Activated B cell treated with CpG ODN at 0.5 μM for 24 hours (primary cell): ENCODE measurements around the gene TSR3. TPM values are rescaled to one million over a fixed set of nuclear protein-coding genes. Genes with fewer than 3 reads are reported as not detected.
"Not testable (repeated sequence)": the region's sequence is repeated elsewhere in the genome, so short reads cannot be mapped to it uniquely, and the experiment has no call there.

Source experiments
- ATAC-seq: fragments of 200-7000 bp; cut with Tn5 transposase; one replicate; pipeline ENCODE4 v1.10.0; 2021; ENCODE audit warnings: low read depth, mild to moderate bottlenecking, moderate library complexity
- CTCF ChIA-PET: fragments of 350-600 bp; sonication (Branson Sonifier 250); formaldehyde crosslinking; loops from one replicate; lab custom pipeline; 2021; ENCODE audit warnings: antibody characterized with exemption; lab: Charles Lee
- POLR2A ChIA-PET: fragments of 350-600 bp; sonication (Branson Sonifier 250); formaldehyde crosslinking; loops from one replicate; lab custom pipeline; 2021; ENCODE audit warnings: antibody characterized with exemption; lab: Charles Lee
- DNase-seq: peaks from one replicate; pipeline ENCODE4 v3.0.0; 2022
- H3K27ac Mint-ChIP-seq: one replicate; pipeline ENCODE4 v1.8.0; 2020; ENCODE audit warnings: mixed read lengths
- H3K27me3 Mint-ChIP-seq: one replicate; pipeline ENCODE4 v1.8.0; 2021; ENCODE audit warnings: mixed read lengths
- H3K36me3 Mint-ChIP-seq: one replicate; pipeline ENCODE4 v1.8.0; 2021; ENCODE audit warnings: low read depth, mixed read lengths
- H3K4me1 Mint-ChIP-seq: one replicate; pipeline ENCODE4 v1.8.0; 2021; ENCODE audit warnings: mixed read lengths
- H3K4me3 Mint-ChIP-seq: one replicate; pipeline ENCODE4 v1.8.0; 2020; ENCODE audit warnings: mild to moderate bottlenecking, mixed read lengths
- H3K9me3 Mint-ChIP-seq: one replicate; pipeline ENCODE4 v1.8.0; 2020; ENCODE audit warnings: mixed read lengths
- intact Hi-C: fragments of 100-400 bp; cut with micrococcal nuclease; formaldehyde crosslinking; loops from one replicate; pipeline ENCODE4 v1.15.1; 2024
- total RNA-seq: library from RNA; stranded (reverse); gene quantifications from 2 replicates; pipeline ENCODE4 v1.2.3, GENCODE V29; 2022
- TF ChIP-seq, protein P1 (sequence below): fragments of 200-600 bp; IDR thresholded peaks from one replicate; pipeline ENCODE4 v1.8.0; 2022; ENCODE audit warnings: antibody characterized with exemption, mild to moderate bottlenecking

TSR3 gene
- total RNA-seq, 1 donor from 2014 or later, result 45.3 TPM

DNA sequence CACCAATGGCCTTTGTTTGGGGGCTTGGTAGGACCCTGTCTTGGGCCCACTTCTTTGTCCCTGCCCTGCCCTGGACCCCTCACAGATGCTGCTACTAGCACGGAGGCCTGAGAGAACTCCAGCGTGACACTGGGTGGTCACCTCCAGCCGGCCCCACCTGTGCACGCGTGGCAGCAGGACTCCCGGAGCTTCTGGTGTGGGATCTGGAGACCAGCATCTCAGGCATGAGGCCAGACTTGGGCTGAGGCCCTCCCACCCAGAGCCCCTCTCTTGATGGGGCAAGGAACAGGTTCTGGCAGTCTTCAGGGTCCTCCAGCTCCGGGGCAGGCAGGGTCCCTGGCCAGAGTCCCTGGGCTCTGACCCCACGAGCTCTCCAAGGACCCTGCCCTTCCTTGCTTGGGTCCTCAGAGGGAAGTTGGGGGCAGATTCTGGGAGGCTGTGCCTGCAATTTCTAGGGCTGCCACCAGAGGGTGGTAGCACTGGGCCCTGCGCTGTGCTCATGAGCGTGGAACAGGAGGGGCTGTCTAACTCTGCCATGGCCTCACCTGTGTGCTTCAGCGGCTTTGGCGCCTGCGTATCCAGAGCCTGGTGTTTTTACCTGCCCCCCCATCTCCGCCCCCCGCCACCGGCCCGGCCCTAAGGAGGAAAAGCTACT, 21.3 kb downstream of the TSR3 start:
- Mint-ChIP-seq H3K4me1 (peaks cover 32% of the 10 kb centered on the region), H3K27me3 (peaks cover 7% of the 10 kb centered on the region), H3K9me3 (no peaks in the 10 kb centered on the region), H3K27ac (no peak overlapping the region), H3K4me3 (no peak overlapping the region), H3K36me3 (peaks cover 8% of the 10 kb centered on the region)
- TF ChIP-seq, protein P1, sequence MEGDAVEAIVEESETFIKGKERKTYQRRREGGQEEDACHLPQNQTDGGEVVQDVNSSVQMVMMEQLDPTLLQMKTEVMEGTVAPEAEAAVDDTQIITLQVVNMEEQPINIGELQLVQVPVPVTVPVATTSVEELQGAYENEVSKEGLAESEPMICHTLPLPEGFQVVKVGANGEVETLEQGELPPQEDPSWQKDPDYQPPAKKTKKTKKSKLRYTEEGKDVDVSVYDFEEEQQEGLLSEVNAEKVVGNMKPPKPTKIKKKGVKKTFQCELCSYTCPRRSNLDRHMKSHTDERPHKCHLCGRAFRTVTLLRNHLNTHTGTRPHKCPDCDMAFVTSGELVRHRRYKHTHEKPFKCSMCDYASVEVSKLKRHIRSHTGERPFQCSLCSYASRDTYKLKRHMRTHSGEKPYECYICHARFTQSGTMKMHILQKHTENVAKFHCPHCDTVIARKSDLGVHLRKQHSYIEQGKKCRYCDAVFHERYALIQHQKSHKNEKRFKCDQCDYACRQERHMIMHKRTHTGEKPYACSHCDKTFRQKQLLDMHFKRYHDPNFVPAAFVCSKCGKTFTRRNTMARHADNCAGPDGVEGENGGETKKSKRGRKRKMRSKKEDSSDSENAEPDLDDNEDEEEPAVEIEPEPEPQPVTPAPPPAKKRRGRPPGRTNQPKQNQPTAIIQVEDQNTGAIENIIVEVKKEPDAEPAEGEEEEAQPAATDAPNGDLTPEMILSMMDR, result no peak
- DNase-seq, result no peak
- CTCF ChIA-PET, result no interaction called here
- ATAC-seq, result no peak
- POLR2A ChIA-PET, result interaction anchor here (1.0 to 3.9 kb wide), 3 partner anchors 12 to 21 kb away, joined by 4 to 26 read pairs (median 17); partner anchors contain the start of gene UBE2I
- intact Hi-C loops, result no loop called here

DNA sequence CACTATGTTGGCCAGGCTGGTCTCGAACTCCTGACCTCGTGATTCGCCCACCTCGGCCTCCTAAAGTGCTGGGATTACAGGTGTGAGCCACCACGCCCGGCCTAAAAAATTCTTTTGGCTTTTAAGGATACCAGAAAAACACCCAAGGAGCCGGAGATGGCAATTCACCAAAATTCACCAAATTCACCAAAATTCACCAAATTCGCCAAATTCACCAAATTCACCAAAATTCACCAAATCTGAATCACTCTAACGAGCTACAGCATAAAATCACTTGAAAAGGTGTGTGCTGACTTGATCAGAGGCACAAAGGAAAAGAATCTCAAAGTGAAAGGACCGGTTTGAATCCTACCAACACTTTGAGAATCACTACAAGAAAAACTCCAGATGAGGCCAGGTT, 22.7 kb downstream of the TSR3 start:
- H3K27ac Mint-ChIP-seq, result peak overlapping the region; percentile 18
- ATAC-seq, result not testable (repeated sequence)

DNA sequence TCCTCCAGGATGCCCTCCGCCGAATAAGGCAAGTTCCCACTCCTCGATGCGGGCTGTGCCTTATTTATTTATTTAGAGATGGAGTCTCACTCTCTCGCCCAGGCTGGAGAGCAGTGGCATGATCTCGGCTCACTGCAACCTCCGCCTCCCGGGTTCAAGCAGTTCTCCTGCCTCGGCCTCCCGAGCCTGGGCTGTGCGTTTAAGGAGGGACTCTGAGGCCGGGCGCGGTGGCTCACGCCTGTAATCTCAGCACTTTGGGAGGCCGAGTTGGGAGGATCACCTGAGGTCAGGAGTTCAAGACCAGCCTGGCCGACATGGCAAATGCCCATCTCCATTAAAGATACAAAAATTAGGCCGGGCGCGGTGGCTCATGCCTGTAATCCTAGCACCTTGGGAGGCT, 23.5 kb downstream of the TSR3 start:
- H3K9me3 Mint-ChIP-seq, ATAC-seq, H3K27ac Mint-ChIP-seq, intact Hi-C loops, CTCF ChIA-PET, POLR2A ChIA-PET, DNase-seq, H3K4me3 Mint-ChIP-seq, H3K27me3 Mint-ChIP-seq: not testable (repeated sequence)
- peaks cover 24% of the 10 kb centered on the region for H3K4me1 Mint-ChIP-seq
- H3K36me3 Mint-ChIP-seq, result peaks cover 27% of the 10 kb centered on the region

More for the DNA sequence above, 22.7 kb downstream of the TSR3 start:
- Mint-ChIP-seq H3K36me3 (peaks cover 20% of the 10 kb centered on the region), H3K4me1 (peaks cover 24% of the 10 kb centered on the region)
- intact Hi-C loops, POLR2A ChIA-PET, H3K4me3 Mint-ChIP-seq, H3K9me3 Mint-ChIP-seq, DNase-seq, H3K27me3 Mint-ChIP-seq: not testable (repeated sequence)
- CTCF ChIA-PET, result interaction anchor here (1.2 kb wide), 1 partner anchor 13 kb away, joined by 3 read pairs; no protein-coding TSS in a partner anchor

DNA sequence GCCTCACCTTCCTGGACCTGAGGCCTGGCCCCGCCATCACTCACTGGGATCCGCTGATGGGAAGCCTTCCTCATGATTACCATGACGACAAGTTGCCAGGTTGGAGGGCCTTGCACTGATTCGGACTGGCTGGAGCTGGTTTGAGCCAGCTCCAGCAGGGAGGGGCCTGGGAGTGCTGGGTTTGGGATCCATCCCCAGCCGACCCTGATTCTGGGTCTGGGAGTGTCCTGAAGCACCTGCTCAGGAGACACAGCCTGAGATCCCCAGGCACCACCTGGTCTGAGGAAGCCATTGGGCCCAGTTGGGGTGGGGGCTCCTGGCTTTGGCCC, 24.1 kb downstream of the TSR3 start:
- TF ChIP-seq, protein P1, result no peak
- Mint-ChIP-seq H3K27ac (no peak overlapping the region), H3K27me3 (peaks cover 4% of the 10 kb centered on the region), H3K9me3 (no peaks in the 10 kb centered on the region), H3K36me3 (peaks cover 27% of the 10 kb centered on the region), H3K4me3 (no peak overlapping the region), H3K4me1 (peaks cover 21% of the 10 kb centered on the region)
- ChIA-PET CTCF (no interaction called here), POLR2A (no interaction called here)
- intact Hi-C loops, result loop anchor here (2.0 kb wide), 1 partner anchor 17 kb away; no protein-coding TSS in a partner anchor
- ATAC-seq (no peak), DNase-seq (no peak)

DNA sequence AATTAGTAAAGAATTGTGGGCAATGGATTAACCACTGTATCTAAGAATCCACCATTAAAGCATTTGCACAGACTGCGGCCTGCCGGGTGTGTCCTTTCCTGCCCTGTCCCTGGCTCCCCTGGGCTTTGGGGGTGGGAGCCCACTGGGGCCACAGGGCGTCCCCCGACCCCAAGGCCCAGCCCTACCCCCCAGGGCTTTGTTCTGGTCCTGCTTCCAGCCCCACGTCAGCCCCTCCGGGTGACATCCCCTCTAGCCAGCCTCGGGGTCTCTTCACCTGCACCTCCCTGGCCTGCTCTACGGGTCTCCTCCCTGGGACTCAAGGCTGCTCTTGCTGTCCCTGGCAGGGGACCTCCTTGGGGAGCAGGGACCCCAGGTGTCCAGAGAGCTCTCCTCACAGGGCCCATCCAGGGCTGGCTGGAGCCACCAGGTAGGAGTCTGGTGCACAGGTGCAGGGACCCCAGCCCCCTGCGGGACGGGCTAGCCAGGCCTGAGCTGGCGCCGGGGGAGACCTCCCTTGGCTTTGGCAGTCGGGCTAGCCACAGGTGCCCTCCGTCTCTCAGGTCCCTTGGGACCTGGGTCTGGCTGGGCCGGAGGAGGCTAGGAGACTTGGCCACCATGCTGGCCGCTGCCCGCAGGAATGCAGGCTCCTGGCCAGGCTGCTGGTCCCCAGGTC, 24.6 kb downstream of the TSR3 start:
- H3K9me3 Mint-ChIP-seq, result no peaks in the 10 kb centered on the region
- H3K36me3 Mint-ChIP-seq, result peaks cover 28% of the 10 kb centered on the region
- no peak overlapping the region for H3K4me3 Mint-ChIP-seq
- DNase-seq (no peak), ATAC-seq (no peak)
- intact Hi-C loops, result loop anchor here (2.0 kb wide), 1 partner anchor 16 kb away; no protein-coding TSS in a partner anchor
- CTCF ChIA-PET, result no interaction called here
- H3K27ac Mint-ChIP-seq, result peak overlapping the region; percentile 77
- H3K4me1 Mint-ChIP-seq, result peaks cover 16% of the 10 kb centered on the region
- TF ChIP-seq, protein P1, result no peak
- no peaks in the 10 kb centered on the region for H3K27me3 Mint-ChIP-seq
- POLR2A ChIA-PET, result interaction anchor here (0.5 to 1.4 kb wide), 5 partner anchors 18 to 703 kb away, joined by 3 to 13 read pairs (median 4); partner anchors contain the start of genes GFER and UBE2I

DNA sequence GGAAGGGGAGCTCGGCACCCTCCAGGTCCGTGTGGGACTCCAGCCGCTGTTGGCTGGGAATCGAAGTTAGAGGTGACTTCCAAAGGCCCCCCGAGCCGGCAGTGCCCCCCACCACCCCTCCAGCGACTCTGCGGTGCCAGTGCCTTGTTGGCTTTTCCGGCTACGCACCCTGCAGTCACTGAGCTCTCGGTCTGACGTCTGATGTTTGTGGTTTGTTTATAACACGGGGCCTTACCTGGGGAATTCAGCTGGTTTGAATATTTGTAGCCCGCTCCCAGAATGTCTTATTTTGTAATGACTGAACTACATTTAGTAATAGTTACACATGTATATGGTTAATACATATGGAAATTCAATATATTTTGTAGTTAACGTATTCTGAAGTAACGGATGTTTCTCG, 25.3 kb downstream of the TSR3 start:
- Mint-ChIP-seq H3K27ac (peak overlapping the region; percentile 77), H3K27me3 (no peaks in the 10 kb centered on the region), H3K4me1 (peaks cover 9% of the 10 kb centered on the region), H3K9me3 (no peaks in the 10 kb centered on the region), H3K4me3 (peak overlapping the region; percentile 46), H3K36me3 (peaks cover 29% of the 10 kb centered on the region)
- TF ChIP-seq, protein P1, result no peak
- intact Hi-C loops, result loop anchor here (2.0 kb wide), 1 partner anchor 16 kb away; no protein-coding TSS in a partner anchor
- CTCF ChIA-PET, result no interaction called here
- DNase-seq (no peak), ATAC-seq (peak; percentile 61)
- POLR2A ChIA-PET, result interaction anchor here (0.5 to 1.4 kb wide), 7 partner anchors 17 to 704 kb away, joined by 3 to 13 read pairs (median 4); partner anchors contain the start of genes GFER and UBE2I
